Sigmoid colon (tissue), 7 donors: Measurements from ENCODE around the gene ANKMY1. TPM values are rescaled to one million over a fixed set of nuclear protein-coding genes. Genes with fewer than 3 reads are reported as not detected.

ENCODE experiments used
- DNase-seq: peaks from one replicate; pipeline ENCODE4 v3.0.0-alpha.2; 2019
- H3K27ac ChIP-seq, 4 donors: fragments of 200-600 bp; sonication (generic); one replicate each; pipeline ENCODE4 v1.5.1; 2016 to 2019; ENCODE audit warnings: mild to moderate bottlenecking in 1 of 4
- H3K27me3 ChIP-seq, 3 donors: fragments of 200-600 bp; sonication (generic); one replicate each; pipeline ENCODE4 v1.5.1; 2019; ENCODE audit warnings: mild to moderate bottlenecking in 1 of 3
- H3K36me3 ChIP-seq, 4 donors: fragments of 200-600 bp; sonication (generic); one replicate each; pipeline ENCODE4 v1.5.1; 2016 to 2019
- H3K4me1 ChIP-seq, 4 donors: fragments of 200-600 bp; sonication (generic); one replicate each; pipeline ENCODE4 v1.5.1; 2017 to 2019
- H3K4me3 ChIP-seq, 4 donors: fragments of 200-600 bp; sonication (generic); one replicate each; pipeline ENCODE4 v1.5.1; 2017 to 2019; ENCODE audit warnings: mild to moderate bottlenecking in 2 of 4, moderate library complexity in 1 of 4
- H3K9me3 ChIP-seq, 4 donors: fragments of 200-600 bp in 3 of 4; sonication (generic) in 3 of 4; one replicate each; pipeline versions ENCODE4 v1.5.1 to v1.6.1; 2013 to 2019
- CTCF ChIP-seq, 4 experiments: fragments of 450-650 bp in 3 of 4; fragments of 200-600 bp in 1 of 4; IDR thresholded peaks; one replicate each; pipeline ENCODE4 v1.5.1; 2016 to 2019; ENCODE audit warnings: antibody characterized with exemption in 4 of 4, mild to moderate bottlenecking in 3 of 4, moderate library complexity in 2 of 4
- EP300 ChIP-seq, 4 donors: sonication (generic); formaldehyde crosslinking; IDR thresholded peaks; one replicate each; pipeline ENCODE4 v1.6.1; 2017; ENCODE audit warnings: antibody characterized with exemption in 4 of 4
- POLR2A ChIP-seq, 2 donors: fragments of 450-650 bp; IDR thresholded peaks; one replicate each; pipeline ENCODE4 v1.6.1; 2016; ENCODE audit warnings: antibody characterized with exemption in 2 of 2, mild to moderate bottlenecking in 2 of 2, moderate library complexity in 2 of 2
- POLR2AphosphoS5 ChIP-seq, 4 donors: sonication (generic); formaldehyde crosslinking; IDR thresholded peaks; one replicate each; pipeline ENCODE4 v1.6.1; 2017; ENCODE audit warnings: antibody characterized with exemption in 4 of 4
- WGBS, 2 donors: extraction: QIAGEN DNeasy Blood & Tissue Kit; methylation state at CpG; one replicate each; pipeline ENCODE4 v1.1.7; 2013; 5-methylcytosine and 5-hydroxymethylcytosine counted together
- intact Hi-C: fragments of 100-400 bp; cut with DNase I; formaldehyde crosslinking; loops from one replicate; pipeline ENCODE4 v1.15.1; 2023
- polyA plus RNA-seq, 3 donors: library from polyadenylated mRNA; stranded (reverse); fragments of 200-250 nt; gene quantifications; one replicate each; pipeline ENCODE4 v1.2.3, GENCODE V29; 2013
- total RNA-seq, 4 donors: library from RNA; depleted of rRNA; stranded (reverse); fragments of >200 nt; gene quantifications; one replicate each; pipeline ENCODE4 v1.1.0, GENCODE V29; 2016
- donor health status: healthy with polysubstance abuse.
- donor health status: Bipolar disorder and iron deficiency.
- donor health status: healthy.

ANKMY1 gene
- total and polyA plus RNA-seq, 7 donors, result 3.6 to 14.0 (median 8.9) TPM

- peaks cover 0 to 5% (median 0%) of the 10 kb centered on the region in 4 donors for H3K36me3 ChIP-seq
- no peak for DNase-seq
- no peaks in the 10 kb centered on the region for H3K9me3 ChIP-seq
- intact Hi-C loops, result loop anchor here (5.0 kb wide), 2 partner anchors 41 to 324 kb away; no protein-coding TSS in a partner anchor
- H3K27me3 ChIP-seq, result peaks cover 0 to 19% (median 0%) of the 10 kb centered on the region in 3 donors
- no peak overlapping the region for H3K27ac ChIP-seq
- TF ChIP-seq CTCF (IDR thresholded peaks at IDR 0.05) (peak in 1 of 4 experiments; percentile 7), POLR2AphosphoS5 (IDR thresholded peaks at IDR 0.05) (no peak), EP300 (IDR thresholded peaks at IDR 0.05) (no peak)
- 64 to 69% methylated on average over 9 of the region's 9 CpGs for WGBS, 2 donors
- H3K4me1 ChIP-seq, result peaks cover 2 to 41% (median 30%) of the 10 kb centered on the region in 4 donors
- H3K4me3 ChIP-seq, result peak overlapping the region in 1 of 4 donors; percentile 53
Measured at GRCh38 chr2:240556553-240557100, 1.2 kb downstream of the ANKMY1 start.

GRCh38 chr2:240555541-240556250 lies 2.1 kb downstream of the ANKMY1 start:
- H3K4me1 ChIP-seq, result peaks cover 0 to 35% (median 26%) of the 10 kb centered on the region in 4 donors
- 97% methylated on average over 16 of the region's 16 CpGs for WGBS, 2 donors
- no peaks in the 10 kb centered on the region for H3K9me3 ChIP-seq
- peaks cover 0 to 19% (median 0%) of the 10 kb centered on the region in 3 donors for H3K27me3 ChIP-seq
- intact Hi-C loops, result loop anchor here (5.0 kb wide), 2 partner anchors 42 to 323 kb away; no protein-coding TSS in a partner anchor
- peaks cover 0 to 11% (median 0%) of the 10 kb centered on the region in 4 donors for H3K36me3 ChIP-seq
- H3K4me3 ChIP-seq, result no peak overlapping the region
- no peak overlapping the region for H3K27ac ChIP-seq
- DNase-seq, result no peak
- TF ChIP-seq EP300 (IDR thresholded peaks at IDR 0.05), result no peak
- no peak for TF ChIP-seq CTCF (IDR thresholded peaks at IDR 0.05)
- no peak for TF ChIP-seq POLR2A (IDR thresholded peaks at IDR 0.05)
- TF ChIP-seq POLR2AphosphoS5 (IDR thresholded peaks at IDR 0.05), result no peak

- 94 to 95% methylated on average over 17 of the region's 17 CpGs for whole genome bisulfite sequencing, 2 donors
- Histone ChIP-seq H3K27ac (no peak overlapping the region), H3K4me3 (no peak overlapping the region), H3K27me3 (peaks cover 0 to 19% (median 0%) of the 10 kb centered on the region in 3 donors), H3K9me3 (no peaks in the 10 kb centered on the region), H3K4me1 (peaks cover 0 to 34% (median 24%) of the 10 kb centered on the region in 4 donors), H3K36me3 (peaks cover 0 to 11% (median 0%) of the 10 kb centered on the region in 4 donors)
- no peak for DNase-seq
- intact Hi-C loops, result loop anchor here (5.0 kb wide), 2 partner anchors 42 to 323 kb away; no protein-coding TSS in a partner anchor
- no peak for TF ChIP-seq POLR2A (IDR thresholded peaks at IDR 0.05)
- TF ChIP-seq EP300 (IDR thresholded peaks at IDR 0.05), result no peak
- no peak for TF ChIP-seq CTCF (IDR thresholded peaks at IDR 0.05)
- no peak for TF ChIP-seq POLR2AphosphoS5 (IDR thresholded peaks at IDR 0.05)
Measured at GRCh38 chr2:240554767-240555493, 2.9 kb downstream of the ANKMY1 start.

GRCh38 chr2:240553956-240554480 lies 3.8 kb downstream of the ANKMY1 start:
- Histone ChIP-seq H3K9me3 (no peaks in the 10 kb centered on the region), H3K27me3 (peaks cover 0 to 19% (median 0%) of the 10 kb centered on the region in 3 donors), H3K27ac (no peak overlapping the region), H3K4me3 (no peak overlapping the region), H3K36me3 (peaks cover 0 to 11% (median 0%) of the 10 kb centered on the region in 4 donors), H3K4me1 (peaks cover 0 to 26% (median 16%) of the 10 kb centered on the region in 4 donors)
- WGBS, 2 donors, result 93 to 94% methylated on average over 7 of the region's 7 CpGs
- DNase-seq, result no peak
- intact Hi-C loops, result no loop called here
- no peak for TF ChIP-seq POLR2AphosphoS5 (IDR thresholded peaks at IDR 0.05)
- no peak for TF ChIP-seq EP300 (IDR thresholded peaks at IDR 0.05)
- no peak for TF ChIP-seq CTCF (IDR thresholded peaks at IDR 0.05)
- TF ChIP-seq POLR2A (IDR thresholded peaks at IDR 0.05), result no peak
